K562 (cell line): ENCODE measurements around the gene MYO1D. TPM values are rescaled to one million over a fixed set of nuclear protein-coding genes. Genes with fewer than 3 reads are reported as not detected.
"Not testable (repeated sequence)": the region's sequence is repeated elsewhere in the genome, so short reads cannot be mapped to it uniquely, and the experiment has no call there.

Source experiments
- ATAC-seq: fragments of 200-7000 bp; cut with Tn5 transposase; 3 replicates; pipeline ENCODE4 v1.9.1; 2020; ENCODE audit warnings: moderate library complexity
- BruUV-seq: library from RNA; stranded (reverse); fragments of 400-500 nt; replicated peaks from 2 replicates; lab custom pipeline; 2021; lab: Mats Ljungman, UMichigan
- CTCF ChIA-PET: fragments of 300-600 bp; formaldehyde crosslinking; extraction: SDS; loops from one replicate; lab custom pipeline; 2021; ENCODE audit warnings: low intra/inter-chr PET ratio; lab: Yijun Ruan, JAX
- POLR2A ChIA-PET: fragments of 300-600, 350-650 bp; sonication (Branson Sonifier 250); formaldehyde crosslinking; extraction: SDS; loops from one replicate; lab custom pipeline; 2021; ENCODE audit warnings: antibody characterized with exemption, inconsistent platforms; lab: Yijun Ruan, JAX
- DNase-seq, 4 experiments: peaks; one replicate each; pipeline versions ENCODE4 v3.0.0 to v3.0.0-alpha.2; 2011 to 2018; ENCODE audit warnings: low spot score in 3 of 4, mixed read lengths in 3 of 4; ENCODE audit errors: extremely low read depth in 1 of 4
- FAIRE-seq: peaks from 2 replicates; lab custom pipeline; 2011; peaks lifted over from hg19 to GRCh38; lab: Jason Lieb, UNC
- H2AFZ ChIP-seq: 2 replicates; pipeline ENCODE4 v1.6.0; 2011; ENCODE audit warnings: low read depth, low read length, control low read depth, inconsistent platforms
- H3K27ac ChIP-seq: fragments of 200-600 bp; 3 replicates; pipeline ENCODE4 v1.8.0; 2011; ENCODE audit warnings: low read depth, mild to moderate bottlenecking, control low read depth, inconsistent platforms, low read length, moderate library complexity, mixed read lengths; ENCODE audit errors: extremely low read depth
- H3K27me3 ChIP-seq, 2 experiments: fragments of 300-600 bp in 1 of 2; 2 replicates in 1 of 2; 3 replicates in 1 of 2; pipeline versions ENCODE4 v1.6.0 to v1.8.0; 2011; ENCODE audit warnings: inconsistent platforms in 2 of 2, low read length in 2 of 2, mild to moderate bottlenecking in 1 of 2, mixed read lengths in 1 of 2, moderate library complexity in 1 of 2; ENCODE audit not compliant: control insufficient read depth in 2 of 2, insufficient read depth in 2 of 2
- H3K36me3 ChIP-seq: fragments of 300-600 bp; 3 replicates; pipeline ENCODE4 v1.8.0; 2011; ENCODE audit warnings: mild to moderate bottlenecking, low read length, inconsistent platforms; ENCODE audit not compliant: control insufficient read depth, insufficient read depth
- H3K4me1 ChIP-seq, 2 experiments: fragments of 200-600 bp in 1 of 2; replicated peaks in 1 of 2; 2 replicates in 1 of 2; 3 replicates in 1 of 2; pipeline versions ENCODE4 v1.5.1 to v1.8.0; 2011; ENCODE audit warnings: inconsistent platforms in 2 of 2, low read length in 2 of 2, mild to moderate bottlenecking in 1 of 2, mixed read lengths in 1 of 2, moderate library complexity in 1 of 2; ENCODE audit not compliant: control insufficient read depth in 2 of 2, insufficient read depth in 2 of 2
- H3K4me2 ChIP-seq: 2 replicates; pipeline ENCODE4 v1.6.1; 2011; ENCODE audit warnings: low read length, control low read depth, inconsistent platforms, mixed read lengths; ENCODE audit not compliant: insufficient read depth
- H3K4me3 ChIP-seq: fragments of 200-600 bp; sonication (generic), shearing (Covaris generic); 2 replicates; pipeline ENCODE4 v1.5.1; 2016; ENCODE audit warnings: control low read depth, inconsistent platforms
- H3K79me2 ChIP-seq: fragments of 200-600 bp; 3 replicates; pipeline ENCODE4 v1.8.0; 2011; ENCODE audit warnings: low read length, inconsistent platforms; ENCODE audit not compliant: control insufficient read depth, insufficient read depth
- H3K9ac ChIP-seq, 2 experiments: 2 replicates each; pipeline versions ENCODE4 v1.6.0 to v1.6.1; 2011; ENCODE audit warnings: low read depth in 2 of 2, low read length in 2 of 2, control low read depth in 1 of 2, inconsistent platforms in 1 of 2, mild to moderate bottlenecking in 1 of 2, mixed read lengths in 1 of 2; ENCODE audit not compliant: insufficient read depth in 1 of 2
- H3K9me1 ChIP-seq: one replicate; pipeline ENCODE4 v1.6.0; 2011; ENCODE audit warnings: inconsistent platforms, mild to moderate bottlenecking, low read length, moderate library complexity; ENCODE audit not compliant: control insufficient read depth, insufficient read depth
- H3K9me3 ChIP-seq: replicated peaks from 2 replicates; pipeline ENCODE4 v1.5.1; 2011; ENCODE audit warnings: low read depth, low read length, inconsistent platforms; ENCODE audit not compliant: control insufficient read depth, insufficient read depth
- H4K20me1 ChIP-seq: replicated peaks from 2 replicates; pipeline ENCODE4 v1.6.1; 2011; ENCODE audit warnings: low read length, inconsistent platforms, mixed read lengths; ENCODE audit not compliant: control insufficient read depth, insufficient read depth
- MYC ChIP-seq, 2 experiments: fragments of 250-450 bp in 1 of 2; sonication (Bioruptor Pico) in 1 of 2; IDR thresholded peaks; 2 replicates each; pipeline versions ENCODE4 v1.5.1 to v1.6.1; 2012 to 2021; ENCODE audit warnings: low read depth in 2 of 2, borderline replicate concordance in 1 of 2, improper control_type of control experiment in 1 of 2, low read length in 1 of 2, mild to moderate bottlenecking in 1 of 2, moderate library complexity in 1 of 2
- NFRKB ChIP-seq: fragments of 450-650 bp; IDR thresholded peaks from 2 replicates; pipeline ENCODE4 v1.6.1; 2016; ENCODE audit warnings: low read depth
- WGBS: fragments of 100-300 bp; shearing (Covaris generic); methylation state at CpG from one replicate; pipeline ENCODE4 v1.1.6; 2016; ENCODE audit warnings: low coverage, mixed read lengths; ENCODE audit not compliant: insufficient coverage; ENCODE audit errors: missing lambda C conversion rate; 5-methylcytosine and 5-hydroxymethylcytosine counted together
- in situ Hi-C: fragments of 300-500 bp; cut with MboI; formaldehyde crosslinking; loops from 4 replicates; pipeline ENCODE4 v1.15.0; 2018; ENCODE audit warnings: inconsistent platforms, mixed read lengths
- intact Hi-C: fragments of 100-400 bp; cut with micrococcal nuclease; formaldehyde crosslinking; loops from 2 replicates; pipeline ENCODE4 v1.14.2; 2022
- polyA plus RNA-seq, 8 experiments: library from polyadenylated mRNA; depleted of rRNA in 4 of 8; stranded (reverse) in 5 of 8; unstranded in 3 of 8; fragments of >200 nt; fragmentation: Nextera tagmentation in 2 of 8; fragmentation: Illumina TruSeq in 1 of 8; extraction: Ambion mirVana in 2 of 8; extraction: Trizol in 1 of 8; gene quantifications; 2 replicates each; pipeline versions ENCODE4 v1.2.1 to v1.2.3, GENCODE V29; 2011 to 2014; ENCODE audit warnings: inconsistent platforms in 1 of 8, missing spikeins in 1 of 8
- total RNA-seq, 7 experiments: library from RNA; depleted of rRNA in 6 of 7; stranded (reverse); fragments of >200 nt in 6 of 7; fragmentation: Illumina TruSeq in 2 of 7; extraction: Trizol in 2 of 7; gene quantifications; 2 replicates each; pipeline versions ENCODE4 v1.2.1 to v1.2.3, GENCODE V29; 2011 to 2021; ENCODE audit warnings: low replicate concordance in 1 of 7
- TF ChIP-seq, protein P1 (sequence below): fragments of 450-650 bp; IDR thresholded peaks from 2 replicates; pipeline ENCODE4 v1.6.1; 2017; ENCODE audit warnings: antibody characterized with exemption, mild to moderate bottlenecking

Gene MYO1D
- total and polyA plus RNA-seq, 9 of the 15 experiments (the other 6 are each of a cell fraction or from before 2014, with no cell fraction given) = 2.1 to 71.2 (median 45.4) TPM

DNA sequence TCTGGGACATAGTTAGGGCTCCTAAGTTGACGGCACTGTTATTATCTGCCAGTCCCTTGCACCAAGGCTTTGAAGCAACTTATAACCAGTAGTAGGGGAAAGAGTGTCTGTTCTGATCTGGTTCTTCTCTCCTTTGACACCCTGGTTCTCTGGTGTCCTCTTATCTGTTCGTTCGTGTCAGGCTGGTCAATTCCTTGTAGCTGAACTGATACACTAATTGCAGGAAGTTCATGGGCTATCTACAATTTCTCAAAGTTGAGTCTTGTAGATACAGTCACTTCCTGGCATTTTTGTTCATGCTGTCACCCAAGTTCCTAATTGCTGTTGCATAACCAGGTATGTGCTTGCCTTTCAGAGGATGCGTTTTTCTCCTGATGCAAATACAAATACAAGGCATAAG lies 17.3 kb upstream of the MYO1D start (continued):
- TF ChIP-seq MYC (IDR thresholded peaks at IDR 0.05; ENCODE audit: low read depth, low read length) = no peak
- no peak for TF ChIP-seq MYC (CRISPR knock-in tag; IDR thresholded peaks at IDR 0.05; ENCODE audit: borderline replicate concordance, low read depth)

- H3K9me1 ChIP-seq, H3K27ac ChIP-seq, H3K9ac ChIP-seq, H3K27me3 ChIP-seq, H4K20me1 ChIP-seq, POLR2A ChIA-PET, H3K79me2 ChIP-seq, BruUV-seq, H3K36me3 ChIP-seq, FAIRE-seq, H3K9me3 ChIP-seq, CTCF ChIA-PET, in situ Hi-C loops, H3K4me2 ChIP-seq, intact Hi-C loops, H2AFZ ChIP-seq, DNase-seq, H3K4me3 ChIP-seq, H3K4me1 ChIP-seq, ATAC-seq: not testable (repeated sequence)
- WGBS = 11% methylated on average over 1 of the region's 14 CpGs
Observed at GRCh38 chr17:32887410-32887809, 10.5 kb upstream of the MYO1D start.

- H3K36me3 ChIP-seq, FAIRE-seq, H3K79me2 ChIP-seq, DNase-seq, H3K27me3 ChIP-seq, POLR2A ChIA-PET, in situ Hi-C loops, CTCF ChIA-PET, intact Hi-C loops, H4K20me1 ChIP-seq, H3K9me3 ChIP-seq, H3K4me3 ChIP-seq, H3K9me1 ChIP-seq, ATAC-seq: not testable (repeated sequence)
- TSS peak; percentile 80 for BruUV-seq
- H3K4me2 ChIP-seq = peak overlapping the region; percentile 68
- H3K27ac ChIP-seq = peak overlapping the region; percentile 58; the same call in 2 of the 3 replicates
- 0 out of 2 replicates have a peak, but pooled peaks have one; percentile 53 for TF ChIP-seq NFRKB
- TF ChIP-seq, protein P1, sequence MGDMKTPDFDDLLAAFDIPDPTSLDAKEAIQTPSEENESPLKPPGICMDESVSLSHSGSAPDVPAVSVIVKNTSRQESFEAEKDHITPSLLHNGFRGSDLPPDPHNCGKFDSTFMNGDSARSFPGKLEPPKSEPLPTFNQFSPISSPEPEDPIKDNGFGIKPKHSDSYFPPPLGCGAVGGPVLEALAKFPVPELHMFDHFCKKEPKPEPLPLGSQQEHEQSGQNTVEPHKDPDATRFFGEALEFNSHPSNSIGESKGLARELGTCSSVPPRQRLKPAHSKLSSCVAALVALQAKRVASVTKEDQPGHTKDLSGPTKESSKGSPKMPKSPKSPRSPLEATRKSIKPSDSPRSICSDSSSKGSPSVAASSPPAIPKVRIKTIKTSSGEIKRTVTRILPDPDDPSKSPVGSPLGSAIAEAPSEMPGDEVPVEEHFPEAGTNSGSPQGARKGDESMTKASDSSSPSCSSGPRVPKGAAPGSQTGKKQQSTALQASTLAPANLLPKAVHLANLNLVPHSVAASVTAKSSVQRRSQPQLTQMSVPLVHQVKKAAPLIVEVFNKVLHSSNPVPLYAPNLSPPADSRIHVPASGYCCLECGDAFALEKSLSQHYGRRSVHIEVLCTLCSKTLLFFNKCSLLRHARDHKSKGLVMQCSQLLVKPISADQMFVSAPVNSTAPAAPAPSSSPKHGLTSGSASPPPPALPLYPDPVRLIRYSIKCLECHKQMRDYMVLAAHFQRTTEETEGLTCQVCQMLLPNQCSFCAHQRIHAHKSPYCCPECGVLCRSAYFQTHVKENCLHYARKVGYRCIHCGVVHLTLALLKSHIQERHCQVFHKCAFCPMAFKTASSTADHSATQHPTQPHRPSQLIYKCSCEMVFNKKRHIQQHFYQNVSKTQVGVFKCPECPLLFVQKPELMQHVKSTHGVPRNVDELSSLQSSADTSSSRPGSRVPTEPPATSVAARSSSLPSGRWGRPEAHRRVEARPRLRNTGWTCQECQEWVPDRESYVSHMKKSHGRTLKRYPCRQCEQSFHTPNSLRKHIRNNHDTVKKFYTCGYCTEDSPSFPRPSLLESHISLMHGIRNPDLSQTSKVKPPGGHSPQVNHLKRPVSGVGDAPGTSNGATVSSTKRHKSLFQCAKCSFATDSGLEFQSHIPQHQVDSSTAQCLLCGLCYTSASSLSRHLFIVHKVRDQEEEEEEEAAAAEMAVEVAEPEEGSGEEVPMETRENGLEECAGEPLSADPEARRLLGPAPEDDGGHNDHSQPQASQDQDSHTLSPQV = peak; percentile 54; the same call in 1 of the 2 replicates
- WGBS = 73% methylated on average over 6 of the region's 16 CpGs
- peak overlapping the region in 1 of 2 experiments; percentile 46; a peak in 2 of 4 replicates for H3K9ac ChIP-seq
- peaks cover 5 to 12% of the 10 kb centered on the region in 2 experiments; a peak in 4 of 5 replicates for H3K4me1 ChIP-seq
- peak overlapping the region; percentile 89 for H2AFZ ChIP-seq
Observed at GRCh38 chr17:32886951-32887350, 10.0 kb upstream of the MYO1D start.
